HG03457 (cell line): Measurements from ENCODE around the gene ZC3H7B.
A peak's percentile ranks its signal among the peaks of the same experiment; 100 is the strongest.
"Not testable (repeated sequence)": the region's sequence is repeated elsewhere in the genome, so short reads cannot be mapped to it uniquely, and the experiment has no call there.

ENCODE experiments used
- ATAC-seq: cut with Tn5 transposase; IDR thresholded peaks from one replicate; pipeline ENCODE4 v1.9.1; 2021; ENCODE audit warnings: moderate number of reproducible peaks; ENCODE audit not compliant: unreplicated experiment

The ZC3H7B gene

DNA sequence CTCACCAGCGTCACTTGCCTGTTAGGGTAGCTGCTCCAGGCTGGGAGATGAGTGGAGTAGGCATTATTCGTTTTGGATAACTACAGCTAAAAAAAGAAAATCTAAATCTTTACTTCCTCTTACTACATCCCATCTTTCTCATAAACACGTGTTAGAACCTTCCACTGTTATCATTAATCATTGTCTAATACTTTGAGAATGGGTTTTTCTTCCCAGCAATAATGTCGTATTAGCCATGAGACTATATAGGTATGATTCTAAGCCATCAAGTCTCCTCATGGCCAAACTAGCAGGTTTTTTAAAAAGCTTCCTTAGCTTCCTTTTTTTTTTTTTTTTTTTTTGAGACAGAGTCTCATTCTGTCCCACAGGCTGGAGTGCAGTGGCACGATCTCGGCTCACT, 76.5 kb downstream of the ZC3H7B start:
- no peak for ATAC-seq

DNA sequence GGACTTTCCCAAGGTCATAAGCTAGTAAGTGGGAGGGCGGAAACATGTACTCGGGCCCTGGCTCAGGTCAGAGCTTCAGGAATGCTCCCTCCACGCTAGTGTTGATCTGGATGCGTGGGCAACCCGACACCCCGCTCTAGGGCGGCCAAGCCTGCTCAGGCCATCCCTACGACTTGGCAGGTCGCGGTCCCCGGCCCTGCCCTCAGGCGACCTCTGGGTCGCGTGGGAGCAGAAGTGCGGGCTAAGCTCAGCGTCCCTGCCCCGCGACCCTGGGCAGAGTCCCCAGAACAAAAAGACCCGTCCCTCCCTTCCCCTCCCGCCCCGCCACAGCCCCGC, 79.6 kb downstream of the ZC3H7B start:
- ATAC-seq = peak; percentile 27

DNA sequence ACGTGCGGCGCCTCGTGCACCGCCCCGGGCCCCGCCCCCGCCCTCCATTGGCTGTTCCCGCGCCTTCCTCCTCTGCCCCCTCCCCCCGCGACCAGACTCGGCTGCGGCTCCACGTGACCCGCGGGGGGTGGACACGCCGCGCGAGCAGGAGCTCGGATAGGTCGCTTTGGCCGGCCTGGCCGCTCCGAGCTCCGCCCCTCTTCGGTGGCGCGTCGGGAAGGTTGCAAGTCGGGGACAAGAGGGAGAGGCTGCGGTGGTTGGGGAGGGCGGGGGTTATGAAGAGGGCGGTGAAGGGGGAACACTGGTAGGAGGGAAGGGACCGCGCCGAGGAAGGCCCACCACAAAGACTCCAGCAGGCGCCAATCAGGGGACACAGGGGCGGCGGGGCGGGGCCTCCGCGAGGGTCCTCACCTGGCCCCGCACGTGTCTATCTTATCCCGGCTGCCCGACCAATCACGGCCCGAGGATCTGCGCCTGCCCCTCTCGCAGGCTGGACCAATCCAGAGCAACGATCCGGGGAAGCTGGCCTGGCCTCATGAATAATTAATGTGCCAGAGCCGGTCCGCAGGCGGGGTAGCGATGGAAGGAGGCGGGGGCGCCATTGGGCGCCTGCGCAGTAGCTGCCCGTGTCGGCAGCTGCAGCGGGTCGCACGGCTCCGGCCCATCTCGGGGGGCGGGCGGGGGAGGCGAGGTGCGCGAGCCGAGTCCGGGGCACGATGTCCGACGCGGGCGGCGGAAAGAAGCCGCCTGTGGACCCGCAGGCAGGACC, 80.2 kb downstream of the ZC3H7B start, which contains the start of gene TEF:
Gene TEF (plus strand): TSS at position 614 of the 769 bp plus-strand sequence. CDS start 103 bp downstream, at position 717.
- ATAC-seq = peak; percentile 66

DNA sequence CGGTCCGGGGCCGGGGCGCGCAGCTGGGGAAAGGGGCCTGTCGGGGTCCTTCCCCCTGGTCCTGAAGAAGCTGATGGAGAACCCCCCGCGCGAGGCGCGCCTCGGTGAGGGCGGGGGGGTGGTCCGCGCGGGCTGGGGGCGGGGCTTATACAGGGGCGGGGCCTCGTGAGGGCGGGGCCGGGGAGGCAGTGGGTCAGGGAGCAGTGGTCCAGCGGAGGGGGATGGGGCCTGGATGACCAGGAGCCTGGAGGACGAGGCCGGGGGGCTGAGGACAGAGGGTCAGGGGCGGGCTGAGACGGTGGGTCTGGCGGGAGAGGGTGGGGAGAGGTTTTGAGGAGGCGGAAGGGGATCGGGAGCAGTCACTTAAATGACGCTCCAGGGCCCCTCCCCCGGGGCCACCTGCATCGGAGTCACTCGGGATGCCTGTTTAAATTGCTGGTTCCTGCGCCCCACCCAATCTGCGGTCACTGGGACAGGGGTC, 80.8 kb downstream of the ZC3H7B start:
- peak; percentile 9 for ATAC-seq

DNA sequence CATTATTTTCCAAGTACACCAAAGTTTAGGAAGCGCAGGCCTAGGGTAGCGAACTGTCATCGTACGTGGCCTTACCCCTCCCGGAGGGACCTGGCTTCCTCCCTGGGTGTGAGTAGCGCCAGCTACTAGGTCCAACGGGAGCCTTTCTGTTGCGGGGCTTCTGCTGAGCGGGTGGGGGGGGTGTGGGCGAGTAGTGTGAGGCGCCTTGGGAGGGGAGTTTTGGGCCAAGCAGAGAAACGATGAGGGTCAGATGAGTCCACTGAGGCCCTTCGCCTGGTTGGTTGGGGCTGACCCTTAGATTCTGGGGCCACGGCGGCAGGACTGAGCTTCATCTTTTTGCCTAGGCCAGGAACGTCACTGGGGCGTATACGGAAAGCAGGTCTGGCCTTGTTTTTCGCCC, 81.3 kb downstream of the ZC3H7B start:
- no peak for ATAC-seq

DNA sequence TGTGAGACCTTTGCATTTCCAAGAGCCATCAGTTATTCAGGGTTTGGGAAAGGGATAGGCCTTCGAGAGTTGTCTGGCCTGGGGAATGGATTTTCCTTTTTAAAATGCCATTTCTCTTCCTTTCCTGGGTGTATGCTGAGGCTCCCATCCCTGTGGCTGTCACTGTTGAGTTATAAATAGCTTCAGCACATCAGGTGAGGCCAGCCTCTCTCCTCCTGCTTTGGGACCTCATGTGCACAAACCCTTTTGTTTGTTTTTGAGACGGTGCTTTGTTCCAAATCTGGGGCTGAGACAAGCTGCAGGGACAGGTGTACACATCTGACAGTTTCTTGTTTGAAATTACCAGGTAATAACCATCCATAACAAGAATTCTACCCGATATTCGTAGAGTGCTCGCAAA, 81.8 kb downstream of the ZC3H7B start:
- no peak for ATAC-seq

DNA sequence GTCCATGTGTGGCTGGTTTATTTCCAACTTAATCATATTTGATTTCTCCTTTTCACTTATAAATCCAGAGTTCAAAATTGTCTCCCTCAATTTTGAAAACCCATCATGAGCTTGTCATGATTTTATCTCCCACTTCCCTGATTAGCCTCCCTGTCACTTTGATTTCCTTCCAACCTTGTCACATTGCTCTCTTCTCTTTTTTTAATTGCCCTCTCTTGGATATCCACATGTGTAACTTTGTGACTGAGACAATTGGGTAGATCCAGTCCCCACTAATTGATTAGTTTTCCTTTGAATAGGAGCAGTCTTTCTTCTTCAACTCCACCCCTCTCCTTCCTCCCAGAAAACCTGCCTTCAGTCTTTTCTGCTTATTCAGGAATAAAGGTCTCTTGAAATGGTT, 82.8 kb downstream of the ZC3H7B start:
- ATAC-seq = no peak

DNA sequence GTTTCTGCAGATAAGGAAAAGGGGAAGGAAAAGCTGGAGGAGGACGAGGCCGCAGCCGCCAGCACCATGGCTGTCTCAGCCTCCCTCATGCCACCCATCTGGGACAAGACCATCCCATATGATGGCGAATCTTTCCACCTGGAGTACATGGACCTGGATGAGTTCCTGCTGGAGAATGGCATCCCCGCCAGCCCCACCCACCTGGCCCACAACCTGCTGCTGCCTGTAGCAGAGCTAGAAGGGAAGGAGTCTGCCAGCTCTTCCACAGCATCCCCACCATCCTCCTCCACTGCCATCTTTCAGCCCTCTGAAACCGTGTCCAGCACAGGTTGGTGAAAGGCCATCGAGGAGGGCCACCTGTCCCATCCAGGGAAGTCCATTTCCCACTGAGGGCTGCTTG, 86.0 kb downstream of the ZC3H7B start:
- no peak for ATAC-seq

DNA sequence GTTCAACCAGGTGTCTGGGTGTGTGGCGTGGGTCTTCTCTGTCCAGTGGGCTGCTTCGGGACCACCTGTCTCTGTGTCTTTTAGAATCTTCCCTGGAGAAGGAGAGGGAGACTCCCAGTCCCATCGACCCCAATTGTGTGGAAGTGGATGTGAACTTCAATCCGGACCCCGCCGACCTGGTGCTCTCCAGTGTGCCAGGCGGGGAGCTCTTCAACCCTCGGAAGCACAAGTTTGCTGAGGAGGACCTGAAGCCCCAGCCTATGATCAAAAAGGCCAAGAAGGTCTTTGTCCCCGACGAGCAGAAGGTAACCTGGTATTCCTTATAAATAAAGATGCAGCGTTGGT, 92.7 kb downstream of the ZC3H7B start:
- no peak for ATAC-seq

DNA sequence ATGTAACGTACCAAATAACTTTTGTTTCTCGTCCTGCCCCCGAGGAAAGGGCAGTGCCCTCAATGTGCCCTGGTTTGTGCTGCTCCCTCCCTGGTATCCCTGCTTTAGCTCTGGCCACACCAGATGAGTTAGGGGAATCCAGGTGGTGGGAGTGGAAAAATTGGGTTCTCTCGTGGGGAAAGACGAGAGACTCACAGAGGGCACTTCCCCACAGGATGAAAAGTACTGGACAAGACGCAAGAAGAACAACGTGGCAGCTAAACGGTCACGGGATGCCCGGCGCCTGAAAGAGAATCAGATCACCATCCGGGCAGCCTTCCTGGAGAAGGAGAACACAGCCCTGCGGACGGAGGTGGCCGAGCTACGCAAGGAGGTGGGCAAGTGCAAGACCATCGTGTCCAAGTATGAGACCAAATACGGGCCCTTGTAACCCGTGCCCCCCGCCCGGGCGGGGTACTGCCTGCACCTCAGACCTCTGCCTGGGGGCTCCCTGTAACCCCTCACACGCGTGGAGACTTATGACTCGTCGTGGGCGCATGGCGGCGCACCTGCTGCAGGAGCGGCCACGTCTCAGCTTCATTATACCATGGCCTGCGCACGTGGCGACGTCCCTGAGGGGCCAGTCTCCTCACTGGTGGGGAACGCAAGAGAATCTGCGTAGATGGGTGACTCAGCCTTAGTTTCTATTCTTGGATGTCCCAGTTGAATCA, 94.4 kb downstream of the ZC3H7B start:
- ATAC-seq = no peak

DNA sequence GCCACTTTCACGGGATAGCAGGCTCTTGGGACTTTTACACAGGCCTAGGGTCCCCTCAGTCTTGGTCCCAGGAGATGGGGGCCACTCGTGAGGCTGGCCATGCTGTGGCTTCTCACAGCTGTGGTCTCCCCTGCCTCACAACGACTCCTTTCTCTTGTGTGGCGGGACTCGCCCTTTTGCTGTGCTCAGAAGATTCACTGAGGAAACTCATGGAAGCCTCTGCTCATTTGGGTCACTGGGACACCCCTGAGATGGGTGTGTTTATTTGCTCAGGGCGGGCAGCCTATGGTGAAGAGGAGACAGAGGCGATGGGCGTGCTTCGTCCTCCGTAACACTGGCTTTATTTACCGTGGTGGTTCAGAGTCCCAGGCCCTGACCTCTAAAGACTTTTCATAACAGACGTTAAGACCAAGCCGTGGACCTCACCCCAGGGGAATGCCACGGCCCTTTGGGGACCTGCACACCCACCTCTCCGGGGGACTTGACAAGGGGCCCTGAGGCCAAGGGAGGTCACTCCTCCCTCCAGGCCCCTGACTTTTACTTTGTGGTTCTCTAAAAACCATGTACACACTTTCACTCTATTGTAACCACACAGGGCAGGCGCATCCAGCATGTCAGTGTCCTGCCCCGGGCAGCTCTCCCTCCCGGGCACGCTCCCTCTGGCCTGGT, 96.0 kb downstream of the ZC3H7B start:
- no peak for ATAC-seq

DNA sequence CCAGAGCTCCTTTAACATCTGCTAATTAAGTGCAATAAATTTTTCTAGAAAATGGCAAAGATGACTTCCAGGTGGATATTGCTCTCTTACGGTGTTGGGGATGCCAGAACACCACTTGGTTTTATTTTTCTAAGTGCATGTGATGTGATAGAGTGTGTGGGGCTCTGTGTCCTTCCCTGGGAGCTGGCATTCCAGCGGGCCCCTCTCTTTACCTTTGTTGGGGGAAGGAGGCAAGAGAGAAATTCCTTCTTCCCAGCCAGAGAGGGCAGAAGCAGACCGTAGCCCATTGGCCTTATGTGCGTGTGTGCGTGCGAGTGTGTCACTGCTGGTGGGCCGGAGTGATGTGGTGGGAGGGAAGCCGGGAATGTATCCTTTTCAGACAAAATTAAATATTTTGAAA, 97.6 kb downstream of the ZC3H7B start:
- no peak for ATAC-seq

DNA sequence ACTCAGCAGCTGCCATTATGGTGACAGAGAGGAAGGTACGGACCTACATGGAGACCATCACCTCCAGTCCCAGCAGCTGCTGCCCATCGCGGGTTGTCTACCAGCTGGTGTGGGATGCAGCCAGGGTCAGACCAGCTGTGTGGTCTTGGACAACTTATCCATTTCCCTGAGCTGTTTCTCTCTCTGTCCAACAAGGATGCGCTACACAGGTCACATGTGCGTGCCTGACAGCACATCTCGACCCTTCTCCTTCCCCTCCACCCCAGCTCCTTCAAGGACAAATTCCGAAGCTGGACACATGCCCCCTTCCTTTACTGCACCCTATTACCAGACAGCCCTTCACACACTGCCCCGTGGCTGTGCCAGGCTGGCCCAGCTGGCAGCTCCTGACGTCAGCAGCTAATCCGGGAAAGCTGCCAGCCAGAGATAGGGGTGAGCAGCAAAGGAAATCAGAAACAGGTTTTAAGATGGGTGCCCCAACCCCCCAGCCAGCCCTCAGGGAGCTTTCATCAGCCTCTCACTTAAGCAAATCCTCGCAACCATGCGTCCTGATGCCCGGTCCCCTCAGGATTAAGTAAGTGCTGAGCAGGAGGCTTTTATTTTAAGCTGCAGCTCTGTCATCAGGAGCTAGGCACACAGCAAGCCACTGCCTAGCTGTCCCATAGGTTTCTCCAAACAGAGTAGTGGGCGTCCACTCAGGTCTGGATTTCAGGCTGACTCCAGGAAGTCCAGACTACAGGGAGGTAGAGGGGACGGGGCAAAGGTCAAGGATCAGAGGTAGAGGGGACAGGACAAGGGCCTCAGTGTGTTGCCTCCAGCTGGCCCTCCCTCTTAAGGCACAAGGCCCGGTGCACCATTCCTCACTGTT, 100.7 kb downstream of the ZC3H7B start:
- no peak for ATAC-seq

DNA sequence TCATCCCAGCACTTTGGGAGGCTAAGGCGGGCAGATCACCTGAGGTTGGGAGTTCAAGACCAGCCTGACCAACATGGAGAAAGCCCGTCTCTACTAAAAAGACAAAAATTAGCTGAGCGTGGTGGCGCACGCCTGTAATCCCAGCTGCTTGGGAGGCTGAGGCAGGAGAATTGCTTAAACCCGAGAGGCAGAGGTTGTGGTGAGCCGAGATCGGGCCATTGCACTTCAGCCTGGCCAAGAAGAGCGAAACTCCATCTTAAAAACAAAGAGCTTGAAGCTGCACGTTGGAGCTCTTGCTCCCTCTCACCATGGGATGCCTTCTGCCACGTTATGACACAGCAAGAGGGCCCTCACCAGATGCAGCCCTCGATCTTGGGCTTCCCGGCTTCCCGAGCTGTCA, 101.5 kb downstream of the ZC3H7B start:
- ATAC-seq = not testable (repeated sequence)

DNA sequence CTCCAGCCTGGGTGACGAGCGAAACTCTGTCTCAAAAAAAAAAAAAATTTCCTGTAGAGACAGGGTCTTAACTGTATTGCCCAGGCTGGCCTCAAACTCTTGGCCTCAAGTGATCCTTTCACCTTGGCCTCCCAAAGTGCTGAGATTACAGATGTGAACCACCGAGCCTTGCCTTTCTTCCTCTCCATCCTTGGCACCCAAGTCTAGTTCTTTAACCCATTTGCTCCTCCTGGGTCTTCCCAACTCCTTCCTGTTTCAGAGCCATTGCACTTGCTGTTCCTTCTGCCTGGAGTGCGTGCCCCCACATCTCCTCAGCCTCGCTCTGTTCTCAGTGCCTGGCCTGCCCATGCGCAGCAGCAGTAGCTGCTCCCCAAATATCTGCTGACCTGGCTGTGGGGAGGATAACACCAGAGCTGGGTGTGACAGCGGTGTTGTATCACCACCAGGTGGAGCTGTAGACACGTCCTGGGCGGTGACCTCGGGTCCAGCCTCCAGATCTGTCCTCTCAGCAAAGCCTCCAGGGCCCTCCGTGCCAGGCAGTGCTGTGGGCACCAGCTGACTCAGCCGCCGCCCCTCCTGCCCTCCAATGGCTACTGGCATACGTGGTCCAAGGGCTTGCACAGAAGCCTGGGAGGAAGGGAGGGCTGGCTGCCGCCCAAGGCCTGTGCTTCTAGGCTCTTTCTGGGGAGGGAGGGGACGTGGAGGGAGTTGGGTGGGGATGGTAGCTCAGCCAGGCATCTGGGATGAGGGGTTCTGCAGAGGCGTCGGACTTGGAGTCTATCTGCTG, 102.4 kb downstream of the ZC3H7B start:
- no peak for ATAC-seq

DNA sequence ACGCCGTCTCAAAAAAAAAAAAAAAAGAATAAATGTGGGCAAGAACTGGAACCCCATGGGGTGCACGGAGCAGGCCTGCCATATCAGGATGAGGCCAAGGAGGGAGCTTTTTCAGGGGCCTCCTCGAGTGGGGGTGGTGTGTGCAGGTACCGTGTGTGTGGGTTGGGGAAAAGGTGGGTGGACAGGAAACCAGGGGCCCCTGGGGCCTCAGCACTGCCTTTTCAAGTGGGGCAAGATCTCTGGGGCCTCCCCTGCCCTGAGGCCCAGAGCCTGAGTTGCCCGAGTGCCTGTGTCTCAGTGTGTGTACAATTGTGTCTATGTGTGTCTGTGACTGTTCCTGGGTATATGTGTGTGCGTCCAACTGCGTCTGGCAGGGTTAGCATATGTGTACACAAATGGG, 104.3 kb downstream of the ZC3H7B start:
- ATAC-seq = no peak

DNA sequence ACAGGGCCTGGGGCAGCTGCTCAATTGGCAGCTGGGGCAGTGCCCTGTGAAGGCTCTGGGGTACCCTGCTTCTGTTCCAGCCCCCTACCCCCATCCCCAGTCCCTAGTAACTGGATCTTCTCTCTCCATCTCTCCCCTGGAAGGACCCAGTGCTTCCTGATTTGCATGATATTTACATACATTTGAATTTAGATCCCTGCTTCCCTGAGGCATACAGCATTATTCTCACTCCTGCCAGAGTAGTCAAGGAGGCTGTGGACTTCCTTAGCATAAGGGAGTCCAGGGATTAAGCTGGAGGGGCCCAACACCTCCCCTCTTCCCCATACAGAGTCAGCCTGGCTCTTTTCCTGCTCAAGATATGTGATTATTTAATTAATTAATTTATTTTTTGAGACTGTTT, 105.1 kb downstream of the ZC3H7B start:
- ATAC-seq = no peak

DNA sequence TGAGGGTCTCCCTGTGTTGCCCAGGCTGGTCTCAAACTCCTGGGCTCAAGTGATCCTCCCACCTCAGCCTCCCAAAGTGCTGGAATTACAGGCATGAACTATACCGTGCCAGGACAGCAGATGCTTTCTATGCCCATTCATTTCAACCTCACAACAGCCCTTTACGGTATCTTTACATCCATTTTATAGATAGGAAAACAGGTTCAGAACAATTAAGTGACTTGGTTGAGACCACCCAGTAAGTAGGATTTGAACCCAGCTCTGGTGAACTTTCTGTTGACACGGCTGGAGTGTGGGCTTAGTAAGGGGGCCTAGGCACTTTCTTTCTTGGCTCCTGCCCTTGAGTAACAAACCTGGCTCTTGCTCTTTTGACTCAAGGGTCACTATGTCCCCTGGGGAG, 106.1 kb downstream of the ZC3H7B start:
- ATAC-seq = no peak

DNA sequence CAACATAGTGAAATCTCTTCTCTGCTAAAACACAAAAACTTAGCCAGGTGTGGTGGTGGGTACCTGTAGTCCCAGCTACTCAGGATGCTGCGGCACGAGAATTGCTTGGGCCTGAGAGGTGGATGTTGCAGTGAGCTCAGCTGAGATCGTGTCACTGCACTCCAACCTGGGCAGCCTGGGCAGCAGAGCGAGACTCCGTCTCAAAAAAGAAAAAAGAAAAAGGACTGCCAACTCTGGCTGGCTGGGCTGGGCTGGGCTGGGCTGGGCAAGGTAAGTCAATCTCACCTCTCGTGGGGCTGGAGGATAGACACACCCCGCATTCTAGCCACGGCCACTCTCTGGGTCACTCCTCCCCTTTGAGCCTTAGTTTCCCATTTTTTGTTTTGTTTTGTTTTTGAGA, 107.3 kb downstream of the ZC3H7B start:
- no peak for ATAC-seq
